ENCODE results near the gene CYB561.

- TF ChIP-seq POLR2A (IDR thresholded peaks at IDR 0.05): no peak
- TF ChIP-seq CTCF (IDR thresholded peaks at IDR 0.05): no peak
- TF ChIP-seq EP300 (IDR thresholded peaks at IDR 0.05): no peak
Measured at GRCh38 chr17:63387656-63388340, 58.3 kb downstream of the CYB561 start.

Measured in tibial nerve (tissue), 4 donors.